Measurements from ENCODE around the gene CLDN5. TPM values are rescaled to one million over a fixed set of nuclear protein-coding genes. Genes with fewer than 3 reads are reported as not detected.

The CLDN5 gene
- total RNA-seq (10 to 100 TPM; 16.4 to 62.7 (median 35.6) TPM), polyA plus RNA-seq (100 to 1,000 TPM in 1 of 2 donors, under 1 TPM in 1; 0.48 to 211 TPM)
- long read RNA-seq, donor 1, transcript CLDN5-203 (2 exons, 1,760 nt): minor isoform, 30 of 417 reads
- long read RNA-seq, donor 1, transcript CLDN5-201 (1 exons, 2,357 nt): major isoform, 385 of 417 reads
- long read RNA-seq, donor 1, partial matches to known transcripts: 0 of 417 reads
- long read RNA-seq, donor 1, other reads (novel, unspliced or antisense): 2 of 417 reads
- long read RNA-seq, donor 2, transcript CLDN5-201 (1 exons, 2,357 nt): major isoform, 29 of 30 reads
- long read RNA-seq, donor 2, partial matches to known transcripts: 0 of 30 reads
- long read RNA-seq, donor 2, other reads (novel, unspliced or antisense): 0 of 30 reads
- long read RNA-seq, donor 3, transcript CLDN5-201 (1 exons, 2,357 nt): major isoform, 90 of 96 reads
- long read RNA-seq, donor 3, transcript CLDN5-203 (2 exons, 1,760 nt): minor isoform, 5 of 96 reads
- long read RNA-seq, donor 3, partial matches to known transcripts: 0 of 96 reads
- long read RNA-seq, donor 3, other reads (novel, unspliced or antisense): 1 of 96 reads

- WGBS, 3 donors: 2 to 4% (median 2%) methylated on average over 29 to 69 of the region's 69 CpGs
- Histone ChIP-seq H3K4me3 (peak within 1 kb of the TSS; percentile 20), H3K36me3 (no peaks in the 10 kb centered on the region), H3K4me1 (ENCODE audit: insufficient read depth) (no peaks in the 10 kb centered on the region), H3K9me3 (no peaks in the 10 kb centered on the region), H3K27me3 (no peaks in the 10 kb centered on the region), H3K27ac (peak within 1 kb of the TSS in 1 of 2 donors; percentile 5)
- DNase-seq: peak in 2 of 5 donors; percentile 30
- no peak for TF ChIP-seq CTCF (IDR thresholded peaks at IDR 0.05)
- intact Hi-C loops (cut with DNase I): no loop called here
These were observed at the start of gene CLDN5 for GRCh38 chr22:19524170-19525115. TSS of gene CLDN5 (minus strand) at chr22:19524410. CDS start at chr22:19524255, 155 bp downstream.

DNA sequence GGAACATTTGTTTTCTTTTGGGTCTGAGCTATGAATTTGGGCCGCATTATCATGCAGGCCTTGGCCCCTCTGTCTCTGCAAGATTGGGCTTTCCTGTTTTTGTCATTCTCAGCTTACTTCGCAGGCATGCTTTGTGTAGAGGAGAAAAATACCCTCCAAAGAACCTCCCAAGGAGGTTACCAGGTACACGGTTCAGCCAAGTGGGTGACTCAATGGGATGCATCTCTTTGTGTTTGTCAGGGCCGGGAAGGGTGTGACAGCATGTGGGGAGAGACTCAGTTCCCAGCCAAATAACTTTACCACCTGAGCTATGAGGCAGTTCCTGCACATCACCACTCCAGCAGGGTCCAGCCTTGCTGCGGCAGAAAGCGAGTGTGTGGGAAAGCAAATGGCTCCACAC is 47.8 kb upstream of the CLDN5 start:
- H3K27ac ChIP-seq: no peak overlapping the region
- H3K4me1 ChIP-seq (ENCODE audit: insufficient read depth): no peaks in the 10 kb centered on the region
- TF ChIP-seq POLR2A (IDR thresholded peaks at IDR 0.05) (no peak), EP300 (IDR thresholded peaks at IDR 0.05) (no peak), CTCF (IDR thresholded peaks at IDR 0.05) (no peak)
- no peak for DNase-seq
- no peak overlapping the region for H3K4me3 ChIP-seq
- 42 to 56% (median 46%) methylated on average over 6 of the region's 6 CpGs for WGBS, 3 donors
- no peaks in the 10 kb centered on the region for H3K36me3 ChIP-seq
- intact Hi-C loops (cut with DNase I): no loop called here
- no peaks in the 10 kb centered on the region for H3K9me3 ChIP-seq
- H3K27me3 ChIP-seq: no peaks in the 10 kb centered on the region

- H3K36me3 ChIP-seq: no peaks in the 10 kb centered on the region
- no peaks in the 10 kb centered on the region for H3K4me1 ChIP-seq (ENCODE audit: insufficient read depth)
- no peak overlapping the region for H3K4me3 ChIP-seq
- TF ChIP-seq CTCF (IDR thresholded peaks at IDR 0.05) (no peak), POLR2A (IDR thresholded peaks at IDR 0.05) (no peak), EP300 (IDR thresholded peaks at IDR 0.05) (no peak)
- DNase-seq: no peak
- H3K27me3 ChIP-seq: no peaks in the 10 kb centered on the region
- 54 to 63% (median 55%) methylated on average over 5 of the region's 5 CpGs for WGBS, 3 donors
- H3K27ac ChIP-seq: no peak overlapping the region
- intact Hi-C loops (cut with DNase I): no loop called here
- no peaks in the 10 kb centered on the region for H3K9me3 ChIP-seq
These were observed 47.1 kb upstream of the CLDN5 start for GRCh38 chr22:19571207-19571795.

DNA sequence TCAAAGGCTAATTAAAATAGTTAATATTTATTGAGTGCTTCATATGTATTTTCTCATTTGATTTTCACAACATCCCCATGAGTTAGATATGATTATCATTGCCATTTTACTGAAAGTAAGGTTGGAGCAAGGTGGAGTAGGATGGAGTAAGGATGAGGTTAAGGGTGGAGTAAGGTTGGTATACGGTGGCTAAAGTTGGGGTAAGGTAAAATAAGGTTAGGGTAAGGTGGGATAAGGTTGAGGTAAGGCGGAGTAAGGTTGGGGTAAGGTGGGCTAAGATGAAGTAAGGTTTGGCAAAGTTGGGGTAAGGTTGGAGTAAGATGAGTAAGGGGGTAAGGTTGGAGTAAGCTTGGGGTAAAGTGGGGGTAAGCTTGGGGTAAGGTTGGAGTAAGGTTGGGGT is 45.8 kb upstream of the CLDN5 start:
- H3K9me3 ChIP-seq: no peaks in the 10 kb centered on the region
- DNase-seq: no peak
- H3K4me3 ChIP-seq: no peak overlapping the region
- TF ChIP-seq CTCF (IDR thresholded peaks at IDR 0.05) (no peak), EP300 (IDR thresholded peaks at IDR 0.05) (no peak), POLR2A (IDR thresholded peaks at IDR 0.05) (no peak)
- no peaks in the 10 kb centered on the region for H3K4me1 ChIP-seq (ENCODE audit: insufficient read depth)
- H3K27me3 ChIP-seq: no peaks in the 10 kb centered on the region
- no peak overlapping the region for H3K27ac ChIP-seq
- no peaks in the 10 kb centered on the region for H3K36me3 ChIP-seq
- intact Hi-C loops (cut with DNase I): no loop called here
- 87 to 92% (median 88%) methylated on average over 2 of the region's 2 CpGs for WGBS, 3 donors
